Mesenchymal stem cell (in vitro differentiated cells and primary cell): ENCODE data around the gene FOXL1.

Source experiments
- DNase-seq: peaks from one replicate; pipeline ENCODE4 v3.0.0-alpha.2; 2013
- H2AFZ ChIP-seq: one replicate; pipeline ENCODE4 v1.6.1; 2013; ENCODE audit warnings: low read depth, mild to moderate bottlenecking, control low read depth, inconsistent platforms, low read length, moderate library complexity
- H2AK5ac ChIP-seq: 2 replicates; pipeline ENCODE4 v1.6.1; 2013; ENCODE audit warnings: low read length, moderate library complexity, mild to moderate bottlenecking, inconsistent platforms; ENCODE audit not compliant: severe bottlenecking
- H2BK120ac ChIP-seq: one replicate; pipeline ENCODE4 v1.6.1; 2013; ENCODE audit warnings: low read depth, mild to moderate bottlenecking, inconsistent platforms, low read length, moderate library complexity
- H2BK12ac ChIP-seq, 2 experiments: one replicate each; pipeline ENCODE4 v1.6.1; 2013; ENCODE audit warnings: inconsistent platforms in 2 of 2, low read length in 2 of 2, mild to moderate bottlenecking in 2 of 2, moderate library complexity in 2 of 2, control low read depth in 1 of 2
- H2BK15ac ChIP-seq: one replicate; pipeline ENCODE4 v1.6.1; 2013; ENCODE audit warnings: mild to moderate bottlenecking, low read depth, inconsistent platforms; ENCODE audit not compliant: poor library complexity, severe bottlenecking
- H2BK5ac ChIP-seq: 2 replicates; pipeline ENCODE4 v1.6.1; 2013; ENCODE audit warnings: low read depth, mild to moderate bottlenecking, low read length, control low read depth, inconsistent platforms; ENCODE audit not compliant: poor library complexity, severe bottlenecking
- H3K14ac ChIP-seq, 2 experiments: one replicate each; pipeline ENCODE4 v1.6.1; 2013; ENCODE audit warnings: inconsistent platforms in 2 of 2, low read length in 2 of 2, control low read depth in 1 of 2, mild to moderate bottlenecking in 1 of 2, moderate library complexity in 1 of 2
- H3K18ac ChIP-seq, 2 experiments: one replicate each; pipeline ENCODE4 v1.6.1; 2013; ENCODE audit warnings: inconsistent platforms in 2 of 2, low read length in 2 of 2, control low read depth in 1 of 2, low read depth in 1 of 2, mild to moderate bottlenecking in 1 of 2
- H3K23ac ChIP-seq, 2 experiments: one replicate each; pipeline ENCODE4 v1.6.1; 2013; ENCODE audit warnings: inconsistent platforms in 2 of 2, low read length in 2 of 2, mild to moderate bottlenecking in 2 of 2, moderate library complexity in 2 of 2, control low read depth in 1 of 2
- H3K27ac ChIP-seq: 2 replicates; pipeline ENCODE4 v1.5.1; 2013; ENCODE audit warnings: mild to moderate bottlenecking, moderate library complexity, low read length, control low read depth, inconsistent platforms; ENCODE audit not compliant: poor library complexity, severe bottlenecking
- H3K27me3 ChIP-seq, 2 experiments: 2 replicates each; pipeline versions ENCODE4 v1.6.1 to v1.7.0; 2013; ENCODE audit warnings: low read length in 2 of 2, mild to moderate bottlenecking in 2 of 2, moderate library complexity in 2 of 2, control low read depth in 1 of 2, inconsistent platforms in 1 of 2; ENCODE audit not compliant: control insufficient read depth in 1 of 2, insufficient read depth in 1 of 2
- H3K36me3 ChIP-seq, 2 experiments: 2 replicates each; pipeline versions ENCODE4 v1.6.1 to v1.7.0; 2013; ENCODE audit warnings: low read length in 2 of 2, control low read depth in 1 of 2, inconsistent platforms in 1 of 2, low read depth in 1 of 2, mild to moderate bottlenecking in 1 of 2; ENCODE audit not compliant: insufficient read depth in 2 of 2, control insufficient read depth in 1 of 2
- H3K4ac ChIP-seq, 2 experiments: one replicate each; pipeline ENCODE4 v1.6.1; 2013; ENCODE audit warnings: inconsistent platforms in 2 of 2, low read length in 2 of 2, mild to moderate bottlenecking in 2 of 2, moderate library complexity in 2 of 2, control low read depth in 1 of 2, low read depth in 1 of 2
- H3K4me1 ChIP-seq: 2 replicates; pipeline ENCODE4 v1.6.1; 2013; ENCODE audit warnings: low read depth, low read length, control low read depth; ENCODE audit not compliant: control insufficient read depth, insufficient read depth
- H3K4me2 ChIP-seq: 2 replicates; pipeline ENCODE4 v1.6.1; 2013; ENCODE audit warnings: low read length, mild to moderate bottlenecking, inconsistent platforms; ENCODE audit not compliant: poor library complexity, severe bottlenecking
- H3K4me3 ChIP-seq, 2 experiments: 2 replicates each; pipeline versions ENCODE4 v1.5.1 to v1.7.0; 2013; ENCODE audit warnings: low read length in 2 of 2, mild to moderate bottlenecking in 2 of 2, control low read depth in 1 of 2, low read depth in 1 of 2; ENCODE audit not compliant: insufficient read depth in 1 of 2
- H3K79me1 ChIP-seq: replicated peaks from 2 replicates; pipeline ENCODE4 v1.6.1; 2013; ENCODE audit warnings: mild to moderate bottlenecking, control low read depth, low read length, inconsistent platforms; ENCODE audit not compliant: poor library complexity, severe bottlenecking
- H3K9ac ChIP-seq: 2 replicates; pipeline ENCODE4 v1.7.0; 2013; ENCODE audit warnings: mild to moderate bottlenecking, low read length, moderate library complexity
- H3K9me3 ChIP-seq: 2 replicates; pipeline ENCODE4 v1.7.0; 2013; ENCODE audit warnings: mild to moderate bottlenecking, low read length; ENCODE audit not compliant: control insufficient read depth
- H4K8ac ChIP-seq: one replicate; pipeline ENCODE4 v1.6.1; 2013; ENCODE audit warnings: inconsistent platforms, mild to moderate bottlenecking, low read length, moderate library complexity
- H4K91ac ChIP-seq: one replicate; pipeline ENCODE4 v1.6.1; 2013; ENCODE audit warnings: mild to moderate bottlenecking, low read length, inconsistent platforms
- WGBS: methylation state at CpG from one replicate; pipeline ENCODE4 v1.1.7; 2013; ENCODE audit warnings: mixed read lengths; 5-methylcytosine and 5-hydroxymethylcytosine counted together

FOXL1 gene

DNA sequence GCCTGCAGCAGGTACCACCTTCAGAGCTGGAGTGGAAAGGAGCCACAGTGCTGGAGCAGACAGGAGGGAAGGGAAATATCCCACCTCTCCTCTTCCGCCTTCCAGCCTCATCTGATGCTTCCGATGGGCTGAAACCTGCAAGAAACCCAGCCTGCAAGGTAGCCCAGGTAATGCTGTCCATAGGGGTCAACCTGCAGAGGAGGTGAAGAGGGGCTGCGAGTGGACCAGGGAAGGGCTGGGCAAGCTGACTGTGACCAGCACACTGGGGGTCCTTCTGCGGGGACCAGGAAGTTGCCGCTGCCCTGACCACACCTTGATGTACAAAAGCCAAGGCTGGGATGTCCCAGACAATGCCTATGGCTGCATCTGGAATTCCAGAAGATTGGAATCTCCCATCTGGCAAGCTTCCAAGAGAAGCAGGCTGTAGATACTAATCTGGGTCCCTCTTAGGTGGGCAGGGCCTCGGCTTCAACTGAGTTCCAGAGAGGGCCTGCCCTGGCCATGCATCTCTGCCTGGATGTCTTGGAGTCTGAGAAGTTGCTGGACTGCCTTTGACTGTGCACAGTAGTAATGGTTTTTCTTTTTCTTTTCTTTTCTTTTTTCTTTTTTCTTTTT, 5.8 kb downstream of the FOXL1 start:
- H3K79me1 ChIP-seq: peaks cover 8% of the 10 kb centered on the region
- H2AFZ ChIP-seq: no peak overlapping the region
- no peak overlapping the region for H2AK5ac ChIP-seq
- no peaks in the 10 kb centered on the region for H3K27me3 ChIP-seq
- no peak overlapping the region for H3K18ac ChIP-seq
- no peaks in the 10 kb centered on the region for H3K9me3 ChIP-seq
- no peak overlapping the region for H3K14ac ChIP-seq
- H4K8ac ChIP-seq: no peak overlapping the region
- no peak overlapping the region for H3K27ac ChIP-seq
- no peak for DNase-seq
- H3K4me2 ChIP-seq: no peak overlapping the region
- no peak overlapping the region for H2BK5ac ChIP-seq
- WGBS: 91% methylated on average over 5 of the region's 6 CpGs
- H2BK12ac ChIP-seq: peak overlapping the region in 1 of 2 experiments; percentile 23
- peaks cover 33% of the 10 kb centered on the region for H3K4me1 ChIP-seq
- H3K4ac ChIP-seq: no peak overlapping the region
- H3K4me3 ChIP-seq: no peak overlapping the region
- H2BK15ac ChIP-seq: no peak overlapping the region
- H2BK120ac ChIP-seq: peak overlapping the region; percentile 13
- no peak overlapping the region for H3K23ac ChIP-seq
- no peak overlapping the region for H4K91ac ChIP-seq
- H3K36me3 ChIP-seq: no peaks in the 10 kb centered on the region
- H3K9ac ChIP-seq: no peak overlapping the region

- whole genome bisulfite sequencing: 87% methylated on average over 12 of the region's 12 CpGs
- Histone ChIP-seq H3K14ac (peak overlapping the region in 1 of 2 experiments; percentile 3), H3K23ac (no peak overlapping the region), H3K4me3 (no peak overlapping the region), H3K18ac (peak overlapping the region in 1 of 2 experiments; percentile 24), H4K91ac (peak overlapping the region; percentile 74), H3K4me2 (no peak overlapping the region), H4K8ac (peak overlapping the region; percentile 39), H2BK12ac (peak overlapping the region in 1 of 2 experiments; percentile 85), H3K27me3 (no peaks in the 10 kb centered on the region), H3K9me3 (no peaks in the 10 kb centered on the region), H2AFZ (no peak overlapping the region), H2BK5ac (no peak overlapping the region), H3K27ac (peak overlapping the region; percentile 89), H2AK5ac (peak overlapping the region; percentile 59), H3K9ac (peak overlapping the region; percentile 77), H3K36me3 (no peaks in the 10 kb centered on the region), H2BK120ac (peak overlapping the region; percentile 50), H2BK15ac (no peak overlapping the region), H3K4me1 (peaks cover 29% of the 10 kb centered on the region), H3K4ac (peak overlapping the region; percentile 22 to 26), H3K79me1 (peaks cover 8% of the 10 kb centered on the region)
- no peak for DNase-seq
Observed at GRCh38 chr16:86584726-86585721, 6.7 kb downstream of the FOXL1 start.

- Histone ChIP-seq H2AFZ (no peak overlapping the region), H4K8ac (peak overlapping the region; percentile 43), H3K36me3 (no peaks in the 10 kb centered on the region), H3K4me2 (peak overlapping the region; percentile 34), H3K9me3 (no peaks in the 10 kb centered on the region), H2BK120ac (peak overlapping the region; percentile 21), H2BK12ac (peak overlapping the region; percentile 14 to 69), H3K27me3 (no peaks in the 10 kb centered on the region), H3K4me1 (peaks cover 26% of the 10 kb centered on the region), H3K27ac (peak overlapping the region; percentile 89), H3K23ac (no peak overlapping the region), H3K18ac (peak overlapping the region; percentile 23 to 48), H2AK5ac (peak overlapping the region; percentile 63), H3K4ac (no peak overlapping the region), H2BK5ac (peak overlapping the region; percentile 67), H3K4me3 (peak overlapping the region in 1 of 2 experiments; percentile 32), H3K79me1 (peaks cover 8% of the 10 kb centered on the region), H3K9ac (peak overlapping the region; percentile 77), H3K14ac (no peak overlapping the region), H2BK15ac (peak overlapping the region; percentile 39), H4K91ac (no peak overlapping the region)
- 77% methylated on average over 9 of the region's 10 CpGs for WGBS
- DNase-seq: peak; percentile 83
Observed at GRCh38 chr16:86585821-86586611, 7.7 kb downstream of the FOXL1 start.
